Measurements from ENCODE around the gene EDAR. TPM values are rescaled to one million over a fixed set of nuclear protein-coding genes. Genes with fewer than 3 reads are reported as not detected.

Gene EDAR
- total and polyA plus RNA-seq, 2 donors = 0.33 to 1.3 TPM

GRCh38 chr2:108912629-108912902 lies 76.5 kb downstream of the EDAR start:
- peaks cover 2 to 17% of the 10 kb centered on the region in 2 donors for H3K4me1 ChIP-seq (ENCODE audit: control insufficient read depth in 2 of 2, insufficient read depth in 2 of 2, low read length in 2 of 2)
- no peak overlapping the region for H3K27ac ChIP-seq (ENCODE audit: low read depth in 1 of 2, low read length in 1 of 2)
- H3K36me3 ChIP-seq (ENCODE audit: control insufficient read depth in 2 of 2, insufficient read depth in 2 of 2, low read length in 1 of 2) = no peaks in the 10 kb centered on the region
- no peak for DNase-seq (ENCODE audit: low read depth in 6 of 9, low spot score in 9 of 9)
- 97% methylated on average over 5 of the region's 5 CpGs for WGBS
- peaks cover 1 to 6% of the 10 kb centered on the region in 2 donors for H3K9me3 ChIP-seq (ENCODE audit: control insufficient read depth in 2 of 2, insufficient read depth in 1 of 2, low read length in 1 of 2)
- H3K27me3 ChIP-seq (ENCODE audit: control insufficient read depth in 2 of 2, insufficient read depth in 1 of 2, low read length in 1 of 2) = peaks cover 0 to 2% of the 10 kb centered on the region in 2 donors
- no peak overlapping the region for H3K4me3 ChIP-seq (ENCODE audit: low read length in 2 of 2)

GRCh38 chr2:108911807-108912628 lies 77.0 kb downstream of the EDAR start:
- Histone ChIP-seq H3K4me3 (ENCODE audit: low read length in 2 of 2) (no peak overlapping the region), H3K27ac (ENCODE audit: low read depth in 1 of 2, low read length in 1 of 2) (no peak overlapping the region), H3K27me3 (ENCODE audit: control insufficient read depth in 2 of 2, insufficient read depth in 1 of 2, low read length in 1 of 2) (peaks cover 0 to 2% of the 10 kb centered on the region in 2 donors), H3K4me1 (ENCODE audit: control insufficient read depth in 2 of 2, insufficient read depth in 2 of 2, low read length in 2 of 2) (peaks cover 2 to 13% of the 10 kb centered on the region in 2 donors), H3K36me3 (ENCODE audit: control insufficient read depth in 2 of 2, insufficient read depth in 2 of 2, low read length in 1 of 2) (no peaks in the 10 kb centered on the region), H3K9me3 (ENCODE audit: control insufficient read depth in 2 of 2, insufficient read depth in 1 of 2, low read length in 1 of 2) (peaks cover 1 to 6% of the 10 kb centered on the region in 2 donors)
- 90% methylated on average over 21 of the region's 21 CpGs for WGBS
- no peak for DNase-seq (ENCODE audit: low read depth in 6 of 9, low spot score in 9 of 9)

- H3K4me1 ChIP-seq (ENCODE audit: control insufficient read depth in 2 of 2, insufficient read depth in 2 of 2, low read length in 2 of 2) = peaks cover 0 to 6% of the 10 kb centered on the region in 2 donors
- DNase-seq (ENCODE audit: low read depth in 6 of 9, low spot score in 9 of 9) = no peak
- no peaks in the 10 kb centered on the region for H3K36me3 ChIP-seq (ENCODE audit: control insufficient read depth in 2 of 2, insufficient read depth in 2 of 2, low read length in 1 of 2)
- 97% methylated on average over 5 of the region's 5 CpGs for WGBS
- H3K9me3 ChIP-seq (ENCODE audit: control insufficient read depth in 2 of 2, insufficient read depth in 1 of 2, low read length in 1 of 2) = peaks cover under 1 to 3% of the 10 kb centered on the region in 2 donors
- H3K4me3 ChIP-seq (ENCODE audit: low read length in 2 of 2) = no peak overlapping the region
- H3K27ac ChIP-seq (ENCODE audit: low read depth in 1 of 2, low read length in 1 of 2) = no peak overlapping the region
- no peaks in the 10 kb centered on the region for H3K27me3 ChIP-seq (ENCODE audit: control insufficient read depth in 2 of 2, insufficient read depth in 1 of 2, low read length in 1 of 2)
These were observed 77.6 kb downstream of the EDAR start for GRCh38 chr2:108911401-108911800.

GRCh38 chr2:108910541-108911396 lies 78.3 kb downstream of the EDAR start:
- WGBS = 93% methylated on average over 20 of the region's 20 CpGs
- H3K9me3 ChIP-seq (ENCODE audit: control insufficient read depth in 2 of 2, insufficient read depth in 1 of 2, low read length in 1 of 2) = no peaks in the 10 kb centered on the region

GRCh38 chr2:108910011-108910431 lies 79.0 kb downstream of the EDAR start:
- DNase-seq (ENCODE audit: low read depth in 6 of 9, low spot score in 9 of 9) = no peak
- Histone ChIP-seq H3K4me3 (ENCODE audit: low read length in 2 of 2) (no peak overlapping the region), H3K4me1 (ENCODE audit: control insufficient read depth in 2 of 2, insufficient read depth in 2 of 2, low read length in 2 of 2) (no peaks in the 10 kb centered on the region), H3K36me3 (ENCODE audit: control insufficient read depth in 2 of 2, insufficient read depth in 2 of 2, low read length in 1 of 2) (no peaks in the 10 kb centered on the region), H3K9me3 (ENCODE audit: control insufficient read depth in 2 of 2, insufficient read depth in 1 of 2, low read length in 1 of 2) (no peaks in the 10 kb centered on the region), H3K27me3 (ENCODE audit: control insufficient read depth in 2 of 2, insufficient read depth in 1 of 2, low read length in 1 of 2) (no peaks in the 10 kb centered on the region), H3K27ac (ENCODE audit: low read depth in 1 of 2, low read length in 1 of 2) (no peak overlapping the region)
- 97% methylated on average over 12 of the region's 12 CpGs for WGBS

More at GRCh38 chr2:108910541-108911396, 78.3 kb downstream of the EDAR start:
- Histone ChIP-seq H3K4me3 (ENCODE audit: low read length in 2 of 2) (no peak overlapping the region), H3K36me3 (ENCODE audit: control insufficient read depth in 2 of 2, insufficient read depth in 2 of 2, low read length in 1 of 2) (no peaks in the 10 kb centered on the region), H3K27ac (ENCODE audit: low read depth in 1 of 2, low read length in 1 of 2) (no peak overlapping the region), H3K4me1 (ENCODE audit: control insufficient read depth in 2 of 2, insufficient read depth in 2 of 2, low read length in 2 of 2) (peaks cover 0 to under 1% of the 10 kb centered on the region in 2 donors), H3K27me3 (ENCODE audit: control insufficient read depth in 2 of 2, insufficient read depth in 1 of 2, low read length in 1 of 2) (no peaks in the 10 kb centered on the region)
- DNase-seq (ENCODE audit: low read depth in 6 of 9, low spot score in 9 of 9) = no peak

GRCh38 chr2:108909275-108909823 lies 79.7 kb downstream of the EDAR start:
- 96% methylated on average over 9 of the region's 9 CpGs for WGBS
- Histone ChIP-seq H3K27me3 (ENCODE audit: control insufficient read depth in 2 of 2, insufficient read depth in 1 of 2, low read length in 1 of 2) (no peaks in the 10 kb centered on the region), H3K4me3 (ENCODE audit: low read length in 2 of 2) (no peak overlapping the region), H3K9me3 (ENCODE audit: control insufficient read depth in 2 of 2, insufficient read depth in 1 of 2, low read length in 1 of 2) (no peaks in the 10 kb centered on the region), H3K27ac (ENCODE audit: low read depth in 1 of 2, low read length in 1 of 2) (no peak overlapping the region), H3K36me3 (ENCODE audit: control insufficient read depth in 2 of 2, insufficient read depth in 2 of 2, low read length in 1 of 2) (no peaks in the 10 kb centered on the region), H3K4me1 (ENCODE audit: control insufficient read depth in 2 of 2, insufficient read depth in 2 of 2, low read length in 2 of 2) (no peaks in the 10 kb centered on the region)
- no peak for DNase-seq (ENCODE audit: low read depth in 6 of 9, low spot score in 9 of 9)

GRCh38 chr2:108908713-108909070 lies 80.3 kb downstream of the EDAR start:
- no peak for DNase-seq (ENCODE audit: low read depth in 6 of 9, low spot score in 9 of 9)
- Histone ChIP-seq H3K27me3 (ENCODE audit: control insufficient read depth in 2 of 2, insufficient read depth in 1 of 2, low read length in 1 of 2) (no peaks in the 10 kb centered on the region), H3K27ac (ENCODE audit: low read depth in 1 of 2, low read length in 1 of 2) (no peak overlapping the region), H3K36me3 (ENCODE audit: control insufficient read depth in 2 of 2, insufficient read depth in 2 of 2, low read length in 1 of 2) (no peaks in the 10 kb centered on the region), H3K9me3 (ENCODE audit: control insufficient read depth in 2 of 2, insufficient read depth in 1 of 2, low read length in 1 of 2) (no peaks in the 10 kb centered on the region), H3K4me1 (ENCODE audit: control insufficient read depth in 2 of 2, insufficient read depth in 2 of 2, low read length in 2 of 2) (no peaks in the 10 kb centered on the region), H3K4me3 (ENCODE audit: low read length in 2 of 2) (no peak overlapping the region)
- WGBS = 53% methylated on average over 1 of the region's 1 CpG

- Histone ChIP-seq H3K27me3 (ENCODE audit: control insufficient read depth in 2 of 2, insufficient read depth in 1 of 2, low read length in 1 of 2) (no peaks in the 10 kb centered on the region), H3K4me1 (ENCODE audit: control insufficient read depth in 2 of 2, insufficient read depth in 2 of 2, low read length in 2 of 2) (no peaks in the 10 kb centered on the region), H3K9me3 (ENCODE audit: control insufficient read depth in 2 of 2, insufficient read depth in 1 of 2, low read length in 1 of 2) (no peaks in the 10 kb centered on the region), H3K36me3 (ENCODE audit: control insufficient read depth in 2 of 2, insufficient read depth in 2 of 2, low read length in 1 of 2) (no peaks in the 10 kb centered on the region), H3K27ac (ENCODE audit: low read depth in 1 of 2, low read length in 1 of 2) (no peak overlapping the region), H3K4me3 (ENCODE audit: low read length in 2 of 2) (no peak overlapping the region)
- DNase-seq (ENCODE audit: low read depth in 6 of 9, low spot score in 9 of 9) = no peak
- 93% methylated on average over 24 of the region's 24 CpGs for WGBS
These were observed 81.0 kb downstream of the EDAR start for GRCh38 chr2:108907822-108908712.
